GM12878 (cell line): ENCODE results near the gene FAM3B. TPM values are rescaled to one million over a fixed set of nuclear protein-coding genes. Genes with fewer than 3 reads are reported as not detected.

Experiments used
- ATAC-seq: fragments of 200-7000 bp; cut with Tn5 transposase; 3 replicates; pipeline ENCODE4 v1.9.1; 2020; ENCODE audit warnings: mild to moderate bottlenecking, moderate library complexity
- BruUV-seq: library from RNA; stranded (reverse); fragments of 400-500 nt; replicated peaks from 2 replicates; lab custom pipeline; 2021; lab: Mats Ljungman, UMichigan
- CTCF ChIA-PET: fragments of 300-600 bp; sonication (Branson Sonifier 250); formaldehyde crosslinking; extraction: SDS; loops from one replicate; lab custom pipeline; 2021; ENCODE audit warnings: inconsistent platforms; lab: Yijun Ruan, JAX
- POLR2A ChIA-PET: fragments of 350-600 bp; formaldehyde crosslinking; extraction: SDS; loops from one replicate; lab custom pipeline; 2021; ENCODE audit warnings: inconsistent platforms; lab: Charles Lee
- RAD21 ChIA-PET: fragments of 300-600 bp; sonication (Branson Sonifier 250); formaldehyde crosslinking; loops from one replicate; lab custom pipeline; 2023; ENCODE audit warnings: antibody characterized with exemption; ENCODE audit not compliant: unreplicated experiment; lab: Charles Lee
- SMC1A ChIA-PET: fragments of 300-600 bp; sonication (Branson Sonifier 250); formaldehyde crosslinking; loops from one replicate; lab custom pipeline; 2023; ENCODE audit not compliant: unreplicated experiment, uncharacterized antibody; lab: Charles Lee
- DNase-seq: peaks from one replicate; pipeline ENCODE4 v3.0.0-alpha.2; 2011; ENCODE audit warnings: low read depth, low spot score
- FAIRE-seq: peaks from 3 replicates; lab custom pipeline; 2011; peaks lifted over from hg19 to GRCh38; lab: Jason Lieb, UNC
- H2AFZ ChIP-seq: 2 replicates; pipeline ENCODE4 v1.6.0; 2011; ENCODE audit warnings: low read depth, low read length, control low read depth; ENCODE audit not compliant: control insufficient read depth
- H3K27ac ChIP-seq: 2 replicates; pipeline ENCODE4 v1.5.1; 2011; ENCODE audit warnings: control low read depth; ENCODE audit not compliant: control insufficient read depth, insufficient read depth
- H3K27me3 ChIP-seq, 2 experiments: replicated peaks in 1 of 2; 2 replicates each; pipeline versions ENCODE4 v1.6.0 to v1.6.1; 2011; ENCODE audit warnings: low read length in 1 of 2; ENCODE audit not compliant: control insufficient read depth in 2 of 2, insufficient read depth in 2 of 2
- H3K36me3 ChIP-seq, 2 experiments: 2 replicates each; pipeline ENCODE4 v1.5.1; 2011; ENCODE audit warnings: low read length in 1 of 2; ENCODE audit not compliant: control insufficient read depth in 2 of 2, insufficient read depth in 2 of 2
- H3K4me1 ChIP-seq: 2 replicates; pipeline ENCODE4 v1.6.1; 2011; ENCODE audit warnings: mild to moderate bottlenecking, low read length, moderate library complexity, mixed read lengths; ENCODE audit not compliant: control insufficient read depth, insufficient read depth
- H3K4me2 ChIP-seq: 2 replicates; pipeline ENCODE4 v1.6.0; 2011; ENCODE audit warnings: control low read depth; ENCODE audit not compliant: control insufficient read depth, insufficient read depth
- H3K4me3 ChIP-seq: fragments of 200-600 bp; sonication (generic); 2 replicates; pipeline ENCODE4 v1.5.1; 2016
- H3K79me2 ChIP-seq: 2 replicates; pipeline ENCODE4 v1.6.0; 2011; ENCODE audit warnings: low read length; ENCODE audit not compliant: control insufficient read depth, insufficient read depth
- H3K9ac ChIP-seq: 2 replicates; pipeline ENCODE4 v1.8.0; 2011; ENCODE audit warnings: low read length, control low read depth, mixed read lengths; ENCODE audit not compliant: control insufficient read depth, insufficient read depth
- H3K9me3 ChIP-seq: replicated peaks from 3 replicates; pipeline ENCODE4 v1.5.1; 2011; ENCODE audit warnings: mild to moderate bottlenecking, low read length; ENCODE audit not compliant: control insufficient read depth, insufficient read depth
- H4K20me1 ChIP-seq: 2 replicates; pipeline ENCODE4 v1.6.0; 2011; ENCODE audit not compliant: control insufficient read depth, insufficient read depth
- EED ChIP-seq: sonication (generic); IDR thresholded peaks from 2 replicates; pipeline ENCODE4 v1.6.1; 2016; ENCODE audit warnings: antibody characterized with exemption, low read depth
- EZH2 ChIP-seq: IDR thresholded peaks from 2 replicates; pipeline ENCODE4 v1.6.1; 2012; ENCODE audit warnings: low read depth, mild to moderate bottlenecking, control low read depth, inconsistent platforms, low read length, borderline replicate concordance; ENCODE audit not compliant: control insufficient read depth
- GATAD2B ChIP-seq: fragments of 450-650 bp; conservative IDR thresholded peaks from 2 replicates; pipeline ENCODE4 v1.6.1; 2017; ENCODE audit warnings: low read depth, mild to moderate bottlenecking, moderate library complexity
- HDGF ChIP-seq: fragments of 450-650 bp; IDR thresholded peaks from 2 replicates; pipeline ENCODE4 v1.6.1; 2016; ENCODE audit warnings: antibody characterized with exemption
- MEF2A ChIP-seq: IDR thresholded peaks from 2 replicates; pipeline ENCODE4 v1.6.1; 2011; ENCODE audit warnings: low read depth, mild to moderate bottlenecking, low read length, moderate library complexity; ENCODE audit not compliant: insufficient read depth
- MEF2B ChIP-seq: fragments of 450-650 bp; IDR thresholded peaks from 2 replicates; pipeline ENCODE4 v1.6.1; 2018; ENCODE audit warnings: mild to moderate bottlenecking, moderate library complexity; ENCODE audit not compliant: partially characterized antibody, poor library complexity, severe bottlenecking
- NR2C2 ChIP-seq: IDR thresholded peaks from 2 replicates; pipeline ENCODE4 v1.6.1; 2011; ENCODE audit warnings: borderline replicate concordance, low read depth; ENCODE audit not compliant: control insufficient read depth, insufficient read length
- NR2F1 ChIP-seq: fragments of 450-650 bp; conservative IDR thresholded peaks from 2 replicates; pipeline ENCODE4 v1.6.1; 2017; ENCODE audit warnings: mild to moderate bottlenecking
- SMC3 ChIP-seq: IDR thresholded peaks from 2 replicates; pipeline ENCODE4 v1.6.1; 2011; ENCODE audit warnings: low read length, improper control_type of control experiment, borderline replicate concordance
- SPI1 ChIP-seq: IDR thresholded peaks from 2 replicates; pipeline ENCODE4 v1.6.1; 2011; ENCODE audit warnings: low read depth, mild to moderate bottlenecking, low read length, moderate library complexity, borderline replicate concordance; ENCODE audit not compliant: insufficient read depth
- TCF7 ChIP-seq: IDR thresholded peaks from 2 replicates; pipeline ENCODE4 v1.6.1; 2014; ENCODE audit warnings: antibody characterized with exemption, borderline replicate concordance
- ZNF207 ChIP-seq: fragments of 450-650 bp; IDR thresholded peaks from 2 replicates; pipeline ENCODE4 v1.6.1; 2014; ENCODE audit warnings: antibody characterized with exemption, mild to moderate bottlenecking, borderline replicate concordance
- whole genome bisulfite sequencing: methylation state at CpG from one replicate; pipeline ENCODE4 v1.1.6; 2016; ENCODE audit warnings: low lambda C conversion rate; ENCODE audit not compliant: insufficient replicate concordance, insufficient coverage; ENCODE audit errors: missing lambda C conversion rate; 5-methylcytosine and 5-hydroxymethylcytosine counted together
- in situ Hi-C: fragments of 300-500 bp; cut with MboI; formaldehyde crosslinking; loops from 9 replicates; pipeline ENCODE4 v1.14.3; 2018; ENCODE audit warnings: mixed read lengths
- intact Hi-C: fragments of 100-400 bp; cut with micrococcal nuclease; formaldehyde crosslinking; loops from one replicate; pipeline ENCODE4 v1.14.2; 2022; ENCODE audit not compliant: unreplicated experiment
- polyA plus RNA-seq, 11 experiments: library from polyadenylated mRNA; depleted of rRNA in 4 of 11; unstranded in 6 of 11; stranded (reverse) in 5 of 11; fragments of >200 nt; fragmentation: Nextera tagmentation in 4 of 11; fragmentation: Illumina TruSeq in 1 of 11; extraction: Ambion mirVana in 4 of 11; extraction: Trizol in 1 of 11; gene quantifications; 1 replicate in 1 of 11; 2 replicates in 10 of 11; pipeline versions ENCODE4 v1.2.1 to v1.2.3, GENCODE V29; 2011 to 2016; ENCODE audit warnings: inconsistent platforms in 2 of 11, missing spikeins in 2 of 11, low read depth in 1 of 11
- total RNA-seq, 4 experiments: library from RNA; depleted of rRNA in 3 of 4; stranded (reverse); fragments of >200 nt in 3 of 4; fragmentation: Illumina TruSeq in 1 of 4; extraction: Trizol in 1 of 4; gene quantifications; 2 replicates each; pipeline versions ENCODE4 v1.2.1 to v1.2.3, GENCODE V29; 2013 to 2021
- TF ChIP-seq, protein P1 (sequence below): IDR thresholded peaks from 2 replicates; pipeline ENCODE4 v1.6.1; 2012; ENCODE audit warnings: mild to moderate bottlenecking, low read depth, low read length
- TF ChIP-seq, protein P2 (sequence below): fragments of 450-650 bp; IDR thresholded peaks from 2 replicates; pipeline ENCODE4 v1.6.1; 2016; ENCODE audit warnings: mild to moderate bottlenecking
- TF ChIP-seq, protein P3 (sequence below): IDR thresholded peaks from 2 replicates; pipeline ENCODE4 v1.6.1; 2012; ENCODE audit warnings: low read length, inconsistent platforms

The FAM3B gene
- total and polyA plus RNA-seq, 10 of the 15 experiments (the other 5 are each of a cell fraction or from before 2014, with no cell fraction given), result 0.12 TPM; not detected in 9

DNA sequence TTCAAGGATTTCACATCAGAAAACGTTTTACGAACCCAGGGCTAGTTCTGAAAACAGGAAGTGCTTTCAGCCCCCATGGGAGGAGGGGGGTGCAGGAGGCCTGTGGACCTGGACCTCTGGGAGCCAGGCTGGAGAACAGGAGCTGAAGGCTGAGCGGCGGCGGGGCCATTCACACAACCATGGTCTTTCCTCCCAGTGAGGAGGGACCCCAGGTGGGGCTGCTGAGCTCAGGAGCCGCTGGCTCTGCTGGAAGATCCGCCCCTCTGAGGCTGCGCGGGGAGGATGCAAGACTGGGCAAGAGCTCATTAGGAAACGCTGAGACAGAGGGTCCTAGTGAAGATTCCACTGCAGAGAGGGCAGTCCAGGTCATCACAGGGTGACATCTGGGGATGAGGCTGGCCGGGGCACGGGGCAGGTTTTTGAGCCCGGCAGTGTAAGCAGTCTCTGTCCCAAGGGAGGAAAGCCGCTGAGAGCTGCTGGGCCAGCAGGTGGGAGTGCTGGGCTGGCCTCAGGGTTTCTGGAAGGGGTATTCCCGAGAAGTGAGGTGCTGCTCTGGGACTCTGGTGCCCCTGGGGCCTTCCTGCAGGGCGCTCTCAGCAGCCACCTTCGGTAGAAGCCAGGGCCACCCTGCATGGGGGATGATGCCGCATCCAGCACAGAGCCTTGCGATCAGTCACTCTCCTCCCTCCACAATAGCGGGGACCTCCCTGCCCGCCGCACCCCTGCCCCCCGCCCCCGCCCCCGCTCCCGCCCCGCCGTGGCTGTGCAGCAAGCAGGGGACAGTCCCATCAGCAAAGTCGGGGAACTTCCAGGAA is 52.7 kb downstream of the FAM3B start:
- Histone ChIP-seq H3K9me3 (no peaks in the 10 kb centered on the region), H3K79me2 (peaks cover 76% of the 10 kb centered on the region), H3K4me1 (peaks cover 42% of the 10 kb centered on the region), H3K4me3 (peak overlapping the region; percentile 78), H2AFZ (peak overlapping the region; percentile 47), H3K4me2 (peak overlapping the region; percentile 99), H3K27me3 (no peaks in the 10 kb centered on the region), H3K27ac (peak overlapping the region; percentile 98), H3K9ac (peak overlapping the region; percentile 87), H4K20me1 (no peaks in the 10 kb centered on the region), H3K36me3 (no peaks in the 10 kb centered on the region; a peak in 1 of 4 replicates)
- DNase-seq (peak; percentile 42), ATAC-seq (peak; percentile 47), FAIRE-seq (no peak)
- no TSS peak for BruUV-seq
- ChIA-PET RAD21 (interaction anchor here (0.9 to 7.7 kb wide), 13 partner anchors 8 to 397 kb away, joined by 3 to 97 read pairs (median 6); partner anchors contain the start of genes MX1 and MX2), CTCF (interaction anchor here (0.8 to 7.4 kb wide), 16 partner anchors 9 to 238 kb away, joined by 3 to 99 read pairs (median 3); partner anchors contain the start of gene MX1), POLR2A (interaction anchor here (0.7 to 4.6 kb wide), 12 partner anchors 8 to 399 kb away, joined by 3 to 80 read pairs (median 4); partner anchors contain the start of genes MX1 and MX2), SMC1A (interaction anchor here (0.9 to 8.3 kb wide), 14 partner anchors 7 to 560 kb away, joined by 3 to 67 read pairs (median 10); partner anchors contain the start of genes MX1 and MX2)
- in situ Hi-C loops, result no loop called here
- intact Hi-C loops, result loop anchor here (10.0 kb wide), 3 partner anchors 495 to 855 kb away; no protein-coding TSS in a partner anchor
- 1% methylated on average over 22 of the region's 29 CpGs for WGBS
- TF ChIP-seq EZH2, result no peak
- TF ChIP-seq, protein P1, sequence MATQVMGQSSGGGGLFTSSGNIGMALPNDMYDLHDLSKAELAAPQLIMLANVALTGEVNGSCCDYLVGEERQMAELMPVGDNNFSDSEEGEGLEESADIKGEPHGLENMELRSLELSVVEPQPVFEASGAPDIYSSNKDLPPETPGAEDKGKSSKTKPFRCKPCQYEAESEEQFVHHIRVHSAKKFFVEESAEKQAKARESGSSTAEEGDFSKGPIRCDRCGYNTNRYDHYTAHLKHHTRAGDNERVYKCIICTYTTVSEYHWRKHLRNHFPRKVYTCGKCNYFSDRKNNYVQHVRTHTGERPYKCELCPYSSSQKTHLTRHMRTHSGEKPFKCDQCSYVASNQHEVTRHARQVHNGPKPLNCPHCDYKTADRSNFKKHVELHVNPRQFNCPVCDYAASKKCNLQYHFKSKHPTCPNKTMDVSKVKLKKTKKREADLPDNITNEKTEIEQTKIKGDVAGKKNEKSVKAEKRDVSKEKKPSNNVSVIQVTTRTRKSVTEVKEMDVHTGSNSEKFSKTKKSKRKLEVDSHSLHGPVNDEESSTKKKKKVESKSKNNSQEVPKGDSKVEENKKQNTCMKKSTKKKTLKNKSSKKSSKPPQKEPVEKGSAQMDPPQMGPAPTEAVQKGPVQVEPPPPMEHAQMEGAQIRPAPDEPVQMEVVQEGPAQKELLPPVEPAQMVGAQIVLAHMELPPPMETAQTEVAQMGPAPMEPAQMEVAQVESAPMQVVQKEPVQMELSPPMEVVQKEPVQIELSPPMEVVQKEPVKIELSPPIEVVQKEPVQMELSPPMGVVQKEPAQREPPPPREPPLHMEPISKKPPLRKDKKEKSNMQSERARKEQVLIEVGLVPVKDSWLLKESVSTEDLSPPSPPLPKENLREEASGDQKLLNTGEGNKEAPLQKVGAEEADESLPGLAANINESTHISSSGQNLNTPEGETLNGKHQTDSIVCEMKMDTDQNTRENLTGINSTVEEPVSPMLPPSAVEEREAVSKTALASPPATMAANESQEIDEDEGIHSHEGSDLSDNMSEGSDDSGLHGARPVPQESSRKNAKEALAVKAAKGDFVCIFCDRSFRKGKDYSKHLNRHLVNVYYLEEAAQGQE, result no peak
- TF ChIP-seq SMC3, result peak; percentile 19; the same call in 1 of the 2 replicates
- TF ChIP-seq HDGF, result peak; percentile 74; the same call in 1 of the 2 replicates
- TF ChIP-seq GATAD2B, result peak; percentile 90
- TF ChIP-seq, protein P2, sequence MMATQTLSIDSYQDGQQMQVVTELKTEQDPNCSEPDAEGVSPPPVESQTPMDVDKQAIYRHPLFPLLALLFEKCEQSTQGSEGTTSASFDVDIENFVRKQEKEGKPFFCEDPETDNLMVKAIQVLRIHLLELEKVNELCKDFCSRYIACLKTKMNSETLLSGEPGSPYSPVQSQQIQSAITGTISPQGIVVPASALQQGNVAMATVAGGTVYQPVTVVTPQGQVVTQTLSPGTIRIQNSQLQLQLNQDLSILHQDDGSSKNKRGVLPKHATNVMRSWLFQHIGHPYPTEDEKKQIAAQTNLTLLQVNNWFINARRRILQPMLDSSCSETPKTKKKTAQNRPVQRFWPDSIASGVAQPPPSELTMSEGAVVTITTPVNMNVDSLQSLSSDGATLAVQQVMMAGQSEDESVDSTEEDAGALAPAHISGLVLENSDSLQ, result peak; percentile 7; the same call in 1 of the 2 replicates
- TF ChIP-seq EED, result peak; percentile 48
- no peak for TF ChIP-seq MEF2A
- 0 out of 2 replicates have a peak, but pooled peaks have one; percentile 38 for TF ChIP-seq NR2F1
- no peak for TF ChIP-seq TCF7
- no peak for TF ChIP-seq NR2C2
- peak; percentile 99 for TF ChIP-seq MEF2B
- TF ChIP-seq SPI1, result peak; percentile 95
- TF ChIP-seq, protein P3, sequence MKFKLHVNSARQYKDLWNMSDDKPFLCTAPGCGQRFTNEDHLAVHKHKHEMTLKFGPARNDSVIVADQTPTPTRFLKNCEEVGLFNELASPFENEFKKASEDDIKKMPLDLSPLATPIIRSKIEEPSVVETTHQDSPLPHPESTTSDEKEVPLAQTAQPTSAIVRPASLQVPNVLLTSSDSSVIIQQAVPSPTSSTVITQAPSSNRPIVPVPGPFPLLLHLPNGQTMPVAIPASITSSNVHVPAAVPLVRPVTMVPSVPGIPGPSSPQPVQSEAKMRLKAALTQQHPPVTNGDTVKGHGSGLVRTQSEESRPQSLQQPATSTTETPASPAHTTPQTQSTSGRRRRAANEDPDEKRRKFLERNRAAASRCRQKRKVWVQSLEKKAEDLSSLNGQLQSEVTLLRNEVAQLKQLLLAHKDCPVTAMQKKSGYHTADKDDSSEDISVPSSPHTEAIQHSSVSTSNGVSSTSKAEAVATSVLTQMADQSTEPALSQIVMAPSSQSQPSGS, result no peak
- TF ChIP-seq ZNF207, result peak; percentile 66; the same call in 1 of the 2 replicates
